ENCODE results near the gene CLEC4C. TPM values are rescaled to one million over a fixed set of nuclear protein-coding genes. Genes with fewer than 3 reads are reported as not detected.

CLEC4C gene
- total and polyA plus RNA-seq, 2 of the 8 experiments (the other 6 are each of a cell fraction or from before 2014, with no cell fraction given) = 0.76 TPM; not detected in 1

GRCh38 chr12:7756993-7757392 lies 9.8 kb upstream of the CLEC4C start:
- Histone ChIP-seq H4K8ac (ENCODE audit: extremely low read depth, insufficient read depth, low read length) (no peak overlapping the region), H3K4me3 (ENCODE audit: extremely low read depth in 1 of 4, insufficient read depth in 2 of 4, low read depth in 3 of 4, low read length in 4 of 4) (no peak overlapping the region), H3K4me2 (ENCODE audit: insufficient read depth in 1 of 2, low read depth in 2 of 2, low read length in 2 of 2) (no peak overlapping the region), H3K79me2 (ENCODE audit: control insufficient read depth in 1 of 2, insufficient read depth in 2 of 2, low read length in 2 of 2) (no peaks in the 10 kb centered on the region), H4K5ac (ENCODE audit: insufficient read length, low read depth, low read length) (no peak overlapping the region), H3K27me3 (replicated peaks in 1 of 4; ENCODE audit: control insufficient read depth in 3 of 4, extremely low read depth in 1 of 4, insufficient read depth in 3 of 4, low read length in 3 of 4) (no peaks in the 10 kb centered on the region), H3K4ac (replicated peaks; ENCODE audit: insufficient read length, low read depth, low read length) (no peak overlapping the region), H2BK20ac (ENCODE audit: low read length) (0 out of 2 replicates have a peak overlapping the region, but pooled peaks have one; percentile 2), H3K36me3 (ENCODE audit: control insufficient read depth in 2 of 4, insufficient read depth in 4 of 4, low read length in 3 of 4) (no peaks in the 10 kb centered on the region), H3K27ac (ENCODE audit: low read depth, low read length) (no peak overlapping the region), H3K4me1 (replicated peaks in 1 of 4; ENCODE audit: control insufficient read depth in 3 of 4, insufficient read depth in 4 of 4, low read length in 3 of 4) (peaks cover 0 to 10% (median 3%) of the 10 kb centered on the region in 4 experiments; a peak in 2 of 7 replicates), H3K18ac (ENCODE audit: extremely low read depth, low read length) (no peak overlapping the region), H3K9ac (replicated peaks in 1 of 4; ENCODE audit: extremely low read depth in 1 of 4, low read depth in 3 of 4, low read length in 3 of 4) (no peak overlapping the region), H3K23ac (ENCODE audit: insufficient read length) (no peak overlapping the region), H2BK12ac (ENCODE audit: low read depth, low read length) (no peak overlapping the region), H2AK5ac (ENCODE audit: low read depth, low read length) (no peak overlapping the region), H3K56ac (replicated peaks; ENCODE audit: insufficient read length, low read depth, low read length) (no peak overlapping the region), H3K9me3 (ENCODE audit: insufficient read depth in 2 of 2, low read depth in 1 of 2, low read length in 1 of 2) (peaks cover 0 to under 1% of the 10 kb centered on the region in 2 experiments; a peak in 1 of 4 replicates), H2BK5ac (ENCODE audit: low read depth, low read length) (no peak overlapping the region), H2AFZ (ENCODE audit: low read length) (no peak overlapping the region), H3K79me1 (ENCODE audit: low read depth, low read length) (no peaks in the 10 kb centered on the region), H2BK120ac (replicated peaks; ENCODE audit: low read depth, low read length) (no peak overlapping the region), H2BK15ac (ENCODE audit: low read length) (no peak overlapping the region), H4K91ac (replicated peaks; ENCODE audit: insufficient read length, low read length) (no peak overlapping the region), H4K20me1 (replicated peaks in 1 of 2; ENCODE audit: control insufficient read depth in 1 of 2, insufficient read depth in 2 of 2, low read length in 2 of 2) (no peaks in the 10 kb centered on the region), H3K23me2 (ENCODE audit: low read depth, low read length) (peaks cover 3% of the 10 kb centered on the region; the same call in 1 of the 2 replicates), H3K14ac (ENCODE audit: insufficient read length) (no peak overlapping the region)
- 83% methylated on average over 2 of the region's 2 CpGs; no CpG with 5 or more reads in 1 of the 2 experiments for WGBS, 2 experiments (ENCODE audit: extremely low coverage in 1 of 2, insufficient coverage in 1 of 2, insufficient read length in 1 of 2, insufficient replicate concordance in 2 of 2, low coverage in 1 of 2, low lambda C conversion rate in 2 of 2, missing lambda C conversion rate in 1 of 2)
- TF ChIP-seq CBX5 (IDR thresholded peaks at IDR 0.05; ENCODE audit: low read depth, low read length) = no peak
- no peak for TF ChIP-seq HDAC2 (IDR thresholded peaks at IDR 0.05; ENCODE audit: borderline replicate concordance in 1 of 2, low read depth in 2 of 2, low read length in 2 of 2)
- ChIA-PET CTCF (ENCODE audit: partially characterized antibody) (interaction anchor here (1.0 to 1.5 kb wide), 2 partner anchors 9 to 94 kb away, joined by 3 to 4 read pairs; no protein-coding TSS in a partner anchor), POLR2A (ENCODE audit: partially characterized antibody) (interaction anchor here (1.0 kb wide), 1 partner anchor 45 kb away, joined by 6 read pairs; no protein-coding TSS in a partner anchor)
- FAIRE-seq (no peak), DNase-seq (ENCODE audit: low read depth in 1 of 2, low spot score in 2 of 2) (no peak)
